ENCODE results near the gene TLCD2.
"Not testable (repeated sequence)": the region's sequence is repeated elsewhere in the genome, so short reads cannot be mapped to it uniquely, and the experiment has no call there.

TLCD2 gene

DNA sequence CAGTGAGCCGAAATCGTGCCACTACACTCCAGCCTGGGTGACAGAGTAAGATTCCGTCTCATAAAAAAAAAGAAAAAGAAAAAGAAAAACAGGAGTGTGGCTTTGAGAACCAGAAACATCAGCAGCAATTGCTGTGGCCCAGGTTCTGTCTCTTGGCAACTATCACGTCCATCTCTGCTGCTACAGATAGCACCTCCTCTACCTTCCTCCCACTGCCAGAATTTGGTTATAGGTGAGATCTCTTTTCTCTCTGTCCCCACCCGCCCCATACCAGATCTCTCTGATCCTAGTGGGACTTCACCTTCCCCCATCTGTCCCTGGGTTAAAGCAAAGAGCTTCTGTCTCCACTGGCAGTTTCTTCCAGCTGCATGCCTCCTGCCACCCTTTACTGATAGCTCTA is 3.1 kb downstream of the TLCD2 start:
- no peak overlapping the region for H3K27ac Mint-ChIP-seq
- H3K36me3 Mint-ChIP-seq (ENCODE audit: low read depth), result peaks cover 2% of the 10 kb centered on the region
- TF ChIP-seq, protein P1, sequence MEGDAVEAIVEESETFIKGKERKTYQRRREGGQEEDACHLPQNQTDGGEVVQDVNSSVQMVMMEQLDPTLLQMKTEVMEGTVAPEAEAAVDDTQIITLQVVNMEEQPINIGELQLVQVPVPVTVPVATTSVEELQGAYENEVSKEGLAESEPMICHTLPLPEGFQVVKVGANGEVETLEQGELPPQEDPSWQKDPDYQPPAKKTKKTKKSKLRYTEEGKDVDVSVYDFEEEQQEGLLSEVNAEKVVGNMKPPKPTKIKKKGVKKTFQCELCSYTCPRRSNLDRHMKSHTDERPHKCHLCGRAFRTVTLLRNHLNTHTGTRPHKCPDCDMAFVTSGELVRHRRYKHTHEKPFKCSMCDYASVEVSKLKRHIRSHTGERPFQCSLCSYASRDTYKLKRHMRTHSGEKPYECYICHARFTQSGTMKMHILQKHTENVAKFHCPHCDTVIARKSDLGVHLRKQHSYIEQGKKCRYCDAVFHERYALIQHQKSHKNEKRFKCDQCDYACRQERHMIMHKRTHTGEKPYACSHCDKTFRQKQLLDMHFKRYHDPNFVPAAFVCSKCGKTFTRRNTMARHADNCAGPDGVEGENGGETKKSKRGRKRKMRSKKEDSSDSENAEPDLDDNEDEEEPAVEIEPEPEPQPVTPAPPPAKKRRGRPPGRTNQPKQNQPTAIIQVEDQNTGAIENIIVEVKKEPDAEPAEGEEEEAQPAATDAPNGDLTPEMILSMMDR (IDR thresholded peaks at IDR 0.05; ENCODE audit: unreplicated experiment in 3 of 3), result no peak
- H3K4me1 Mint-ChIP-seq, result peaks cover 17% of the 10 kb centered on the region
- H3K4me3 Mint-ChIP-seq, result peak overlapping the region in 1 of 3 experiments; percentile 9
- H3K9me3 Mint-ChIP-seq, result no peaks in the 10 kb centered on the region
- no peaks in the 10 kb centered on the region for H3K27me3 Mint-ChIP-seq (ENCODE audit: low read depth)

- Mint-ChIP-seq H3K9me3 (no peaks in the 10 kb centered on the region), H3K27ac (peak overlapping the region in 1 of 3 experiments; percentile 36), H3K36me3 (ENCODE audit: low read depth) (no peaks in the 10 kb centered on the region), H3K27me3 (ENCODE audit: low read depth) (no peaks in the 10 kb centered on the region), H3K4me3 (no peak overlapping the region), H3K4me1 (no peaks in the 10 kb centered on the region)
- TF ChIP-seq, protein P1 (IDR thresholded peaks at IDR 0.05; ENCODE audit: unreplicated experiment in 3 of 3), result no peak
These were observed 5.2 kb downstream of the TLCD2 start for GRCh38 chr17:1705004-1705403.

GRCh38 chr17:1703063-1703462 is 7.1 kb downstream of the TLCD2 start:
- Mint-ChIP-seq H3K27ac (no peak overlapping the region), H3K9me3 (no peaks in the 10 kb centered on the region), H3K36me3 (ENCODE audit: low read depth) (no peaks in the 10 kb centered on the region), H3K27me3 (ENCODE audit: low read depth) (no peaks in the 10 kb centered on the region), H3K4me1 (no peaks in the 10 kb centered on the region), H3K4me3 (no peak overlapping the region)
- TF ChIP-seq, protein P1 (IDR thresholded peaks at IDR 0.05; ENCODE audit: unreplicated experiment in 3 of 3), result no peak

- H3K9me3 Mint-ChIP-seq; H3K27me3 Mint-ChIP-seq (ENCODE audit: low read depth): not testable (repeated sequence)
These were observed 10.3 kb downstream of the TLCD2 start for GRCh38 chr17:1699891-1700290.

GRCh38 chr17:1697681-1698080 is 12.5 kb downstream of the TLCD2 start:
- no peaks in the 10 kb centered on the region for H3K27me3 Mint-ChIP-seq (ENCODE audit: low read depth)
- H3K36me3 Mint-ChIP-seq (ENCODE audit: low read depth), result peaks cover 2% of the 10 kb centered on the region
- TF ChIP-seq, protein P1 (IDR thresholded peaks at IDR 0.05; ENCODE audit: unreplicated experiment in 3 of 3), result no peak
- H3K4me3 Mint-ChIP-seq, result no peak overlapping the region
- no peaks in the 10 kb centered on the region for H3K4me1 Mint-ChIP-seq
- H3K9me3 Mint-ChIP-seq, result peaks cover 5% of the 10 kb centered on the region
- H3K27ac Mint-ChIP-seq, result no peak overlapping the region

More at GRCh38 chr17:1699891-1700290, 10.3 kb downstream of the TLCD2 start:
- H3K4me3 Mint-ChIP-seq; H3K4me1 Mint-ChIP-seq; H3K27ac Mint-ChIP-seq; H3K36me3 Mint-ChIP-seq (ENCODE audit: low read depth): not testable (repeated sequence)

- TF ChIP-seq, protein P1 (IDR thresholded peaks at IDR 0.05; ENCODE audit: unreplicated experiment in 3 of 3), result no peak
- no peaks in the 10 kb centered on the region for H3K4me1 Mint-ChIP-seq
- H3K9me3 Mint-ChIP-seq, result peaks cover 17% of the 10 kb centered on the region
- no peak overlapping the region for H3K4me3 Mint-ChIP-seq
- no peaks in the 10 kb centered on the region for H3K27me3 Mint-ChIP-seq (ENCODE audit: low read depth)
- H3K27ac Mint-ChIP-seq, result no peak overlapping the region
- H3K36me3 Mint-ChIP-seq (ENCODE audit: low read depth), result peaks cover 12% of the 10 kb centered on the region
These were observed 14.8 kb downstream of the TLCD2 start for GRCh38 chr17:1695365-1695764.

Data from nephron (organoid).